Activated CD8-positive, alpha-beta memory T cell treated with anti-CD3 and anti-CD28 coated beads, Interleukin-2, amount 50 U/mL, for 48 hours (primary cell): ENCODE results near the gene HSPBAP1.
"Not testable (repeated sequence)": the region's sequence is repeated elsewhere in the genome, so short reads cannot be mapped to it uniquely, and the experiment has no call there.

Source experiments
- DNase-seq: peaks from one replicate; pipeline ENCODE4 v3.0.0-alpha.2; 2020

The HSPBAP1 gene

GRCh38 chr3:122730240-122730639 is 63.4 kb downstream of the HSPBAP1 start:
- DNase-seq, result no peak

- DNase-seq, result no peak
Observed at GRCh38 chr3:122728756-122729514, 64.7 kb downstream of the HSPBAP1 start.

GRCh38 chr3:122728186-122728585 is 65.4 kb downstream of the HSPBAP1 start:
- DNase-seq, result no peak

GRCh38 chr3:122727766-122728165 is 65.9 kb downstream of the HSPBAP1 start:
- DNase-seq, result no peak

GRCh38 chr3:122727294-122727693 is 66.3 kb downstream of the HSPBAP1 start:
- DNase-seq, result no peak

GRCh38 chr3:122725106-122725505 is 68.5 kb downstream of the HSPBAP1 start:
- no peak for DNase-seq

- DNase-seq, result no peak
Observed at GRCh38 chr3:122719273-122719921, 74.2 kb downstream of the HSPBAP1 start.

- DNase-seq, result no peak
Observed at GRCh38 chr3:122716667-122717066, 77.0 kb downstream of the HSPBAP1 start.

GRCh38 chr3:122714273-122714672 is 79.4 kb downstream of the HSPBAP1 start:
- DNase-seq, result no peak

- not testable (repeated sequence) for DNase-seq
Observed at GRCh38 chr3:122710616-122711251, 82.9 kb downstream of the HSPBAP1 start.

- DNase-seq, result no peak
Observed at GRCh38 chr3:122705379-122705778, 88.3 kb downstream of the HSPBAP1 start.

- no peak for DNase-seq
Observed at GRCh38 chr3:122700193-122700592, 93.4 kb downstream of the HSPBAP1 start.

GRCh38 chr3:122697952-122698620 is 95.5 kb downstream of the HSPBAP1 start:
- no peak for DNase-seq

GRCh38 chr3:122695927-122696561 is 97.6 kb downstream of the HSPBAP1 start:
- no peak for DNase-seq

GRCh38 chr3:122694966-122695365 is 98.7 kb downstream of the HSPBAP1 start:
- no peak for DNase-seq

- DNase-seq, result no peak
Observed at GRCh38 chr3:122692674-122693073, 101.0 kb downstream of the HSPBAP1 start.

GRCh38 chr3:122691195-122691594 is 102.4 kb downstream of the HSPBAP1 start:
- no peak for DNase-seq

GRCh38 chr3:122690096-122690495 is 103.5 kb downstream of the HSPBAP1 start:
- no peak for DNase-seq
